AG04450 (cell line): Measurements from ENCODE around the gene TRAF1. TPM values are rescaled to one million over a fixed set of nuclear protein-coding genes. Genes with fewer than 3 reads are reported as not detected.

ENCODE experiments used
- CTCF ChIA-PET: fragments of 300-600, 350-600 bp; formaldehyde crosslinking; extraction: SDS; loops from one replicate; lab custom pipeline; 2022; ENCODE audit warnings: antibody characterized with exemption, inconsistent platforms; lab: Charles Lee
- POLR2A ChIA-PET: fragments of 350-600 bp; formaldehyde crosslinking; extraction: SDS; loops from one replicate; lab custom pipeline; 2021; ENCODE audit warnings: antibody characterized with exemption, inconsistent platforms; lab: Yijun Ruan, JAX
- DNase-seq: peaks from one replicate; pipeline ENCODE4 v3.0.0-alpha.2; 2011; ENCODE audit warnings: low read depth, low spot score
- H3K27ac ChIP-seq: one replicate; pipeline ENCODE4 v1.5.1; 2012; ENCODE audit warnings: low read depth, low read length, control low read depth
- H3K27me3 ChIP-seq: one replicate; pipeline ENCODE4 v1.6.0; 2012; ENCODE audit warnings: low read length; ENCODE audit not compliant: control insufficient read depth, insufficient read depth
- H3K4me3 ChIP-seq: 2 replicates; pipeline ENCODE4 v1.5.1; 2011; ENCODE audit warnings: mild to moderate bottlenecking, low read depth, low read length, control low read depth
- H3K9me3 ChIP-seq: 2 replicates; pipeline ENCODE4 v1.5.1; 2012; ENCODE audit warnings: low read length; ENCODE audit not compliant: control insufficient read depth, insufficient read depth
- CTCF ChIP-seq: IDR thresholded peaks from 2 replicates; pipeline ENCODE4 v1.5.1; 2011; ENCODE audit warnings: low read depth, low read length, control low read depth, inconsistent platforms
- polyA plus RNA-seq: library from polyadenylated mRNA; depleted of rRNA; stranded (reverse); fragments of >200 nt; gene quantifications from 2 replicates; pipeline ENCODE4 v1.2.3, GENCODE V29; 2011

Gene TRAF1
- polyA plus RNA-seq, 1 experiment = 3.7 TPM

GRCh38 chr9:120956862-120957261 is 30.3 kb upstream of the TRAF1 start:
- ChIA-PET POLR2A (no interaction called here), CTCF (interaction anchor here (1.0 kb wide), 1 partner anchor 20 kb away, joined by 4 read pairs; no protein-coding TSS in a partner anchor)
- Histone ChIP-seq H3K4me3 (no peak overlapping the region), H3K27me3 (no peaks in the 10 kb centered on the region), H3K27ac (no peak overlapping the region), H3K9me3 (no peaks in the 10 kb centered on the region)
- TF ChIP-seq CTCF = no peak
- DNase-seq = no peak

- DNase-seq = no peak
- no peak overlapping the region for H3K27ac ChIP-seq
- TF ChIP-seq CTCF = no peak
- ChIA-PET POLR2A (no interaction called here), CTCF (interaction anchor here (1.0 to 1.6 kb wide), 3 partner anchors 9 to 33 kb away, joined by 4 to 6 read pairs (median 5); no protein-coding TSS in a partner anchor)
- H3K9me3 ChIP-seq = 0 out of 2 replicates have a peak, but pooled peaks cover 3% of the 10 kb centered on the region
- no peak overlapping the region for H3K4me3 ChIP-seq
- peaks cover 3% of the 10 kb centered on the region for H3K27me3 ChIP-seq
Observed at GRCh38 chr9:120951960-120952618, 25.5 kb upstream of the TRAF1 start.

DNA sequence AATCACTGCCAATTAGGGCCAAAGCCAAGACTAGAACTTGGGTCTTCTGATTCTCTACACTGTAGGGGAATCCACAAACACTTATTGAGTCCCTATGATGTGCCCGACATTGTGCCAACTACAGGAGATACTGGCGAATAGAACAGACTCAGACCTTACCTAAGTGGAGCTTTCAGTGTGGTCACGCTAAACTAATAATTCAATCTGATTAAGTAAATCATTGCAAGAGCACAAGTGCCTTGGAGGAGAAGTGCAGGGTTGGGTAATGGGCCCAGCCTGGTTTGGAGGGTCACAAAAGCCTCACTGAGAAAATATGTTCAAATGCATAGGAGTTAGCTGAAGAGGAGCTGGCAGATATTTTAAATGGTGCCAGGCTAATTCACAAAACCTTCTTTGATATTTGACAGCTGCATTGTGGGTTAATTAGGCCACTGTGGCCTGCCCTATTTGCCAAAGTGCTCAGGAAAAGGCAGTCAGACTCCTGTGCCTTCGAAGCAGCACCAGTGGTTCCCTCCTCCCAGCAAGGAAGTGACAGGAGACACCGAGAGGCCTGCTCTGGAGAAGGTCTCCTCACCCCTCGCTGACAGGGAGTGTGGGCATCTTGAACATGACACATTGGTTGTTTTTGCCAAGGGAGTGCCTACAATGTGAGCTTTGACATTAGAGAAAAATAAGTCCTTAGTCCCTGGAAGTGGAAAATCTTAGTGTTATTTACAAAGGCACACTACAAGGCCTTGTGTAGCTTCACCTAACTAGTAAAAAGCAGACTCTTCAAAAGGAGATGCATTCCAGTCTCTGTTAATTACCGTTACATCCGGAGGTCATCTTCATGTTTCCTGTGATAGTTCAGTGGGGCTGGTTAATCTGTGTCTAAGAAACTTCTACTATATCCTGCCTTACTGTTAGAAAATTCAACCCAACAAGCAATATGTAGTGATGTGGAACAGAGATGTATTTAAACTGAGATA is 24.1 kb upstream of the TRAF1 start:
- Histone ChIP-seq H3K4me3 (no peak overlapping the region), H3K27ac (no peak overlapping the region), H3K27me3 (peaks cover 3% of the 10 kb centered on the region), H3K9me3 (0 out of 2 replicates have a peak, but pooled peaks cover 3% of the 10 kb centered on the region)
- DNase-seq = no peak
- TF ChIP-seq CTCF = no peak
- ChIA-PET CTCF (interaction anchor here (1.2 to 1.6 kb wide), 2 partner anchors 14 to 109 kb away, joined by 3 to 6 read pairs; no protein-coding TSS in a partner anchor), POLR2A (no interaction called here)

DNA sequence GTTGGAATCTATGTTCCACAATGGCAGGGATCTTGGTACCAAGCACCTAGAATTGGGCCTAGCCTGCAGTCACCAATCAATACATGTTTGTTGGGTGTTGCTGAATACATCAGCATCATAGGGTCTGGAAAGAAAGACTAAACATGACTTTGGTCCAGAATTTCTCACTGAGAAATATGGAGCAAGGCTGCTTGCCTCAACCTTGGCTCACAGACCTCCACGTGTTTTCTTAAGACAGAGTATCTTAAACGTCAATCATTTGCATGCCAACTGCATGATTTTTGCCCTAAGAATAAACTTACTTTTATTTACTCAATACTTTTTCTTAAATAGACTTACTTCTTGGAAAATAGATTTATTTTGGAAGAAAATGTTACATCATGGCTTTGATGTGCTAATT is 22.7 kb upstream of the TRAF1 start:
- DNase-seq = no peak
- H3K27ac ChIP-seq = no peak overlapping the region
- ChIA-PET CTCF (interaction anchor here (0.6 kb wide), 1 partner anchor 28 kb away, joined by 3 read pairs; no protein-coding TSS in a partner anchor), POLR2A (no interaction called here)
- 0 out of 2 replicates have a peak, but pooled peaks cover 3% of the 10 kb centered on the region for H3K9me3 ChIP-seq
- no peak overlapping the region for H3K4me3 ChIP-seq
- H3K27me3 ChIP-seq = peaks cover 3% of the 10 kb centered on the region
- no peak for TF ChIP-seq CTCF
